Neuron (in vitro differentiated cells): ENCODE measurements around the gene STK38.

Experiments used
- H2AFZ ChIP-seq: one replicate; pipeline ENCODE4 v1.6.1; 2013; ENCODE audit warnings: low read depth, mild to moderate bottlenecking, inconsistent platforms, low read length, moderate library complexity
- H3K27me3 ChIP-seq: one replicate; pipeline ENCODE4 v1.6.1; 2013; ENCODE audit warnings: low read length; ENCODE audit not compliant: insufficient read depth
- H3K36me3 ChIP-seq: one replicate; pipeline ENCODE4 v1.6.1; 2013; ENCODE audit warnings: low read length; ENCODE audit not compliant: insufficient read depth
- H3K4me1 ChIP-seq: one replicate; pipeline ENCODE4 v1.6.1; 2013; ENCODE audit warnings: low read length; ENCODE audit not compliant: insufficient read depth
- H3K4me3 ChIP-seq: 2 replicates; pipeline ENCODE4 v1.5.1; 2013; ENCODE audit warnings: mild to moderate bottlenecking, low read length, moderate library complexity
- H3K9me3 ChIP-seq: one replicate; pipeline ENCODE4 v1.6.1; 2013; ENCODE audit warnings: low read length

Gene STK38

GRCh38 chr6:36525346-36525745, 21.9 kb downstream of the STK38 start:
- Histone ChIP-seq H2AFZ (no peak overlapping the region), H3K9me3 (no peaks in the 10 kb centered on the region), H3K36me3 (peaks cover 52% of the 10 kb centered on the region), H3K4me1 (no peaks in the 10 kb centered on the region), H3K27me3 (no peaks in the 10 kb centered on the region), H3K4me3 (no peak overlapping the region)

GRCh38 chr6:36524871-36525270, 22.4 kb downstream of the STK38 start:
- Histone ChIP-seq H3K9me3 (no peaks in the 10 kb centered on the region), H3K36me3 (peaks cover 55% of the 10 kb centered on the region), H3K27me3 (no peaks in the 10 kb centered on the region), H3K4me3 (no peak overlapping the region), H2AFZ (no peak overlapping the region), H3K4me1 (no peaks in the 10 kb centered on the region)

- no peaks in the 10 kb centered on the region for H3K9me3 ChIP-seq
- no peaks in the 10 kb centered on the region for H3K27me3 ChIP-seq
- peaks cover 61% of the 10 kb centered on the region for H3K36me3 ChIP-seq
- no peak overlapping the region for H3K4me3 ChIP-seq
- H3K4me1 ChIP-seq, result no peaks in the 10 kb centered on the region
- H2AFZ ChIP-seq, result no peak overlapping the region
Observed at GRCh38 chr6:36523936-36524499, 23.3 kb downstream of the STK38 start.

- Histone ChIP-seq H3K9me3 (no peaks in the 10 kb centered on the region), H3K27me3 (no peaks in the 10 kb centered on the region), H3K36me3 (peaks cover 62% of the 10 kb centered on the region), H2AFZ (no peak overlapping the region), H3K4me3 (no peak overlapping the region), H3K4me1 (no peaks in the 10 kb centered on the region)
Observed at GRCh38 chr6:36523451-36523850, 23.8 kb downstream of the STK38 start.

- no peaks in the 10 kb centered on the region for H3K4me1 ChIP-seq
- H2AFZ ChIP-seq, result no peak overlapping the region
- peaks cover 70% of the 10 kb centered on the region for H3K36me3 ChIP-seq
- no peaks in the 10 kb centered on the region for H3K9me3 ChIP-seq
- H3K4me3 ChIP-seq, result no peak overlapping the region
- no peaks in the 10 kb centered on the region for H3K27me3 ChIP-seq
Observed at GRCh38 chr6:36519352-36519751, 27.9 kb downstream of the STK38 start.

- no peaks in the 10 kb centered on the region for H3K27me3 ChIP-seq
- H3K4me1 ChIP-seq, result no peaks in the 10 kb centered on the region
- no peaks in the 10 kb centered on the region for H3K9me3 ChIP-seq
- peaks cover 64% of the 10 kb centered on the region for H3K36me3 ChIP-seq
- H3K4me3 ChIP-seq, result no peak overlapping the region
- H2AFZ ChIP-seq, result no peak overlapping the region
Observed at GRCh38 chr6:36517408-36517807, 29.9 kb downstream of the STK38 start.

- H3K4me3 ChIP-seq, result no peak overlapping the region
- no peaks in the 10 kb centered on the region for H3K4me1 ChIP-seq
- H3K9me3 ChIP-seq, result no peaks in the 10 kb centered on the region
- H3K27me3 ChIP-seq, result no peaks in the 10 kb centered on the region
- no peak overlapping the region for H2AFZ ChIP-seq
- H3K36me3 ChIP-seq, result peaks cover 64% of the 10 kb centered on the region
Observed at GRCh38 chr6:36516988-36517387, 30.3 kb downstream of the STK38 start.

- Histone ChIP-seq H3K27me3 (no peaks in the 10 kb centered on the region), H3K36me3 (peaks cover 61% of the 10 kb centered on the region), H3K9me3 (peaks cover under 1% of the 10 kb centered on the region), H2AFZ (no peak overlapping the region), H3K4me3 (no peak overlapping the region), H3K4me1 (no peaks in the 10 kb centered on the region)
Observed at GRCh38 chr6:36516559-36516958, 30.7 kb downstream of the STK38 start.

- Histone ChIP-seq H3K27me3 (no peaks in the 10 kb centered on the region), H2AFZ (no peak overlapping the region), H3K4me1 (no peaks in the 10 kb centered on the region), H3K36me3 (peaks cover 59% of the 10 kb centered on the region), H3K4me3 (no peak overlapping the region), H3K9me3 (peaks cover 3% of the 10 kb centered on the region)
Observed at GRCh38 chr6:36515844-36516243, 31.4 kb downstream of the STK38 start.

- Histone ChIP-seq H3K9me3 (peaks cover 12% of the 10 kb centered on the region), H3K36me3 (peaks cover 62% of the 10 kb centered on the region), H3K27me3 (no peaks in the 10 kb centered on the region), H3K4me3 (no peak overlapping the region), H3K4me1 (no peaks in the 10 kb centered on the region), H2AFZ (no peak overlapping the region)
Observed at GRCh38 chr6:36514554-36515456, 32.5 kb downstream of the STK38 start.

- Histone ChIP-seq H2AFZ (no peak overlapping the region), H3K27me3 (no peaks in the 10 kb centered on the region), H3K4me3 (no peak overlapping the region), H3K36me3 (peaks cover 48% of the 10 kb centered on the region), H3K4me1 (no peaks in the 10 kb centered on the region), H3K9me3 (peaks cover 19% of the 10 kb centered on the region)
Observed at GRCh38 chr6:36510365-36510764, 36.9 kb downstream of the STK38 start.

GRCh38 chr6:36508532-36508931, 38.7 kb downstream of the STK38 start:
- Histone ChIP-seq H3K4me1 (no peaks in the 10 kb centered on the region), H3K27me3 (no peaks in the 10 kb centered on the region), H3K36me3 (peaks cover 36% of the 10 kb centered on the region), H2AFZ (no peak overlapping the region), H3K4me3 (no peak overlapping the region), H3K9me3 (peaks cover 19% of the 10 kb centered on the region)

- Histone ChIP-seq H3K36me3 (peaks cover 33% of the 10 kb centered on the region), H2AFZ (no peak overlapping the region), H3K27me3 (no peaks in the 10 kb centered on the region), H3K9me3 (peaks cover 19% of the 10 kb centered on the region), H3K4me1 (no peaks in the 10 kb centered on the region), H3K4me3 (no peak overlapping the region)
Observed at GRCh38 chr6:36506611-36507010, 40.7 kb downstream of the STK38 start.
